DMS 273 (cell line): ENCODE results near the gene PLCXD3.

Experiments
- DNase-seq: peaks from one replicate; lab custom pipeline; 2025; ENCODE audit not compliant: unreplicated experiment; lab: John Stamatoyannopoulos, UW

The PLCXD3 gene

DNA sequence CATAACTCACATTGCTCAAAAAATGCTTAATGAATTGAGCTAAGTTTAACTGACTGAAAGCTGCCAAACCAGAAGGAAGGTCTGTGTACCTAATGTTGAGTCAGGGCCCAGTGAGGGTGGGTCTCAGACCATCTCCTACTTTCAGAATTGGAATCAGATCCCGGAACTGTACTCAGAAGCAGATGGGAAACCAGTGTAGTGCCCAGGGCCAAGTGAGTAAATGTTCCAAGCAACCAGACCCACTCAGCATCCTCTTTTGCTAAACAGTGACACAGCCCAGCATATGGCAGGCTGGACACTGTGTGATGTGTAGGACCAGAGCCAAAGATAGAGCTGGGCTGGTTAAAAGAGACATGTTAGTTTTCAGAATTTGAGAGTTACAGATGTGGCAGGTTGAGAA, 94.1 kb downstream of the PLCXD3 start:
- DNase-seq: no peak

DNA sequence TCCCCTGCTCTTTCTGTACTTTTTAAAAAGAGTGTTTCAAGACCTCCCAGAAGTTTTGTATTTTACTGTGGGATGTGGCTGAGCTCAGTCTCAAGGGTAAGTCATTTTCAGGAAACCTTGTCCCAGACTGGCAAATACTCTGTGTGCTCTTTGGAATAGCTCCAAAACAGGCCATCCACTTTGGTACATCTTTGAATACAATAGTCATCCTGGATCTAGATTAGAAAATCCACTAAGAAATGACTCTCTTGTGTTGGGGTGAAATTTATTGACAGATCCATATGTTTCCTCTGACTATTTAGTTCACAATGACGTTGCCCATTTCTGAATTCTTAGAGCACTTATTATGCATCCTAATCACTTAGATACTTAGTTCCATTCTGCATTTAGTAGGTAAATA, 95.2 kb downstream of the PLCXD3 start:
- DNase-seq: no peak

DNA sequence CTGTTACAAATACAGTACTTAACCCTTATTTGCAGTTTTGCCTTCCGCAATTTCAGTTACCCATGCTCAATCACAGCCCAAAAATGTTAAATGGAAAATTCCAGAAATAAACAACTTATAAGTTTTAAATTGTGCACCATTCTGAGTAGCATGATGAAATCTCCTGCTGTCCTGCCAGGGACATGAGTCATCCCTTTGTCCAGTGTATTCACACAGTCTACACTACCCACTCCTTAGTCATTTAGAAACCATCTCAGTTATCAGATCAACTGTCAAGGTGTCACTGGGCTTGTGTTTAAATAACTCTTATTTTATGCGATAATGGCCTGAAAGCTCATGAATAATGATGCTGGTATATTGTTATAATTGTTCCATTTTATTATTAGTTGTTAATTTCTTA, 95.8 kb downstream of the PLCXD3 start:
- no peak for DNase-seq

DNA sequence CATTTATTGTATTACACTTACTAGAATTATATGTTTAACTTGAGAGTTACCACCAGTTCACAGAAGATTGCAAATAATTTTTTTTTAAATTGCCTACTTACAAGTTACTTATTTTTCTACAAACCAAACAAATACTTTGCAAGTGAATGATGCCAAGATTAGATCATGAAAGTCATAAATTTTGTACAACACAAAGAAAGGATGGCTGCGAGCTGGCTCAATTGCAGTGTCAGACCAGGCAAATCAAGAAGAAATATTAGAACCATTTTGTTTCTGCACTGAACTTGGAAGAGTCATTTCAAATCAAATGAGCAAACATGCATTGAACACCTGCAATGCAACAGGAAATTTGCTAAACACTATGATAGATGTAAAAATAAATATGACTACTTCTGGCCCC, 97.3 kb downstream of the PLCXD3 start:
- DNase-seq: no peak

DNA sequence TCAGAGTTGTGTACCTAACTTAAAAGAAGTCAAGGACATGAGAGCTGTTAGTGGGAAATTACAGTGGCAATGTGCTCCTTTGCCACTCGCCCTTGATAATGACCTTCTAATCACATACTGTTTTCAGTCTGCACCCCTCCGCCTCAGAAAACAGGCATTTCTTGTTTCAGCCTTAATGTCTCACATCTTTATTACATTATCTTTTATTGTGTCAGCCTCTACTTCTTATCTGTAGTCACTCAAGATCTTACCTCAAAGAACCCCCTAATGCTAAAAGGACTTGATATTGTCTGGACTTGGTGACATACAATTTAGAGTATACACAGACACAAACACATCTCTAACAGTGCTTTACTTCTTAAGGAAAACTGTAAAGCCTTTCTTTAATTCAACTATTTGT, 97.9 kb downstream of the PLCXD3 start:
- no peak for DNase-seq

DNA sequence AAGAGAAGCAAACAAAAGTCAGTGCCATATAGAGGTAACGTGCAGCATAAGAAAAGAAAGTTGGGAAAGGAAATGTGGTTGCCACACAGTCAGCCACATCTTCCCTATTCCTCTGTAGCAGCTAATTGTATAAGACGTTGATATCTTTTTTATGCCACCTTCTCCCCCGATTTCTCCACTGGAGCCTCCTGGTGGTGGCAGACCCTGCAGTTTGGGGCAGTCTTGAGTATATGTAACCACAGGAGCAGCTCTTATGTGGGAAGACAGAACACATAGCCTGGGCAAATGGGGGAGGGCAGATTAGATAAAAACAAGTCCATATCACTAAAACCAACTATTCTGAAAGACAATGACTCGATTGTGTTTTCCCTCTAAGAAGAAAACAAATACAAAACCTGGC, 99.7 kb downstream of the PLCXD3 start:
- DNase-seq: peak; percentile 24

DNA sequence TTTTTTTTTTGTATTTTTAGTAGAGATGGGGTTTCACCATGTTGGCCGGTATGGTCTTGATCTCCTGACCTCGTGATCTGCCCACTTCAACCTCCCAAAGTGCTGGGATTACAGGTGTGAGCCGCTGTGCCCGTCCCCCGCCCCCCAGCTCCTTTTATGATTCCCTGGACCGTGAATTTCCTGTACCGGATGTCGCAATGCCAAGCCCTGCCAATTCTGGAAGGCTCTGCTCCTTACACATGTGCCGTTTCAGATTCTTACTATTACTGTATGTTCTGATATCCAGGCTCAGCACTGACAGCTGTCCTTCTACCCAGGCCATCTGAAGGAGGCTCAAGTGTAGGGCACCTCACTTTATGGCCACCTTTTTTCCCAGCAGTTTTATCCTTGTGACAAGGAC, 100.1 kb downstream of the PLCXD3 start:
- no peak for DNase-seq

DNA sequence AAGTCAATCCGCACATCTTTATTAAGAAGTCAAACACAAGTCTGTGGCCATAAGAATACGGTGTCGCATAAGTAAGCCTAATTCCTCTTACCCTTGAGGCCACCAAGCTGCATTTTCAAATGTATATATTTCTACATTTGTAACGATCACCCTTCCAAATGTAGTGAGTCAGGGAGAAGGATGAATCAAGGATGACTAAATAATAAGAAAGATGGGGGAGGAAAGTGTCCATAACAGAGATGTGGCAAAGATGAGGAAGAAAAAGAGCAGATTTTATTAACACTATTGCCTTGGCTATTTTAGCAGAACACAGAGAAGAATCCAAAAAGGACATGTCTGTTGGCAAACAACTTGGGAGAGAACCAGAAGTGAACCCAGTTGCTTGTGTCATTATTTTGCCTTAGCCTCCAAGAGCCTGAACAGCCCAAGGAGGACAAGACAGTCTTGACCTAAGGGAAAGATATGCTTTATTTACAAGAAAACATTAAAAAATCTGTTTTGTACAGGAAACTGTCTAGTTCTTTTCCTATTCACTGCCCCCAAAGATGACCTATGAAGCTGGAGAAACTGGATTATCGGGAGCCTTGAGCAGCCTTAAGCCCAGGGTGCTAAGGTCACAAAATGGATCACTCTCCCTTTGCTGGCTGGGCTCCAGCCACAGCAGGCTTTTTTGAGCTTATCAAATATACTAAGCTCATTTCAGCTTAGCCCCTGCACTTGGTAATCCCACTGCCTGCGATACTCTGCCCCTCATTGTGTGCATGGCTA, 101.5 kb downstream of the PLCXD3 start:
- DNase-seq: no peak

DNA sequence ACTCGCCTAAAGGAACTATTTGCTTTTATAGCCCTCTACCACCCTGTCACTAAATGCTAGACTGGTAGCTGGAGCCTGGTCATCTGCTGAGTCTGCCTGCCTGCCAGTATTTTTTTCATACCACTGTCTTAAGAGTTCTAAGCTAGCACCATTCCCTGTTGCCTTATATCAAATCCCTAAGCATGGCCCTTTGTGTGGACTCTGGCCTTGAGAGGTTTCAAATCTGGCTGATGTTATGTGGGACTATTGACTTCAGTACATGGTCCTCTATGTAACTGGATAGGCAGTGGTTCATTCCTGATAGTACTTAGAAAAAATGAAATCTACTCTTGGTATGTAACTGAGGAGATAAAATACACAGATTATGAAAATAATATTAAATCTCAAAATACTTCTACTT, 103.5 kb downstream of the PLCXD3 start:
- no peak for DNase-seq

DNA sequence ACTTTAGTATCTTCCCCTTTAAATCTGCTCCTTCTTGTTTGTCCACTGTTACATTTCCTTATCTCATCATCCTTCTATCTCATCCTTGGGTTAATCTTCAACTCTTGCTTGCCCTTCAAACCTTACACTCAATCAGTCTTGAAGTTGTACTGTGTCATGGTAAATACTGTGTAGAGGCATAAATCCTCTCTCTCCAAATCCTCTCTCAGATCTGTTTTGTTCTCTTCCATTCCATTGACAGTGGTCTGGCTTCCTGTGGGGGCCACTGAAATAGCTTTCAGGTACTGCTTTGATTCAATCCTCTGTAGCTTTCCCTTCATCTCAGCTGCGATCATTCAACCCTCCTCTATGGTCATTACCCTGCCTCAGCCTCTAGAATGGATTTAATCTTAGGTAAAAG, 104.0 kb downstream of the PLCXD3 start:
- no peak for DNase-seq

DNA sequence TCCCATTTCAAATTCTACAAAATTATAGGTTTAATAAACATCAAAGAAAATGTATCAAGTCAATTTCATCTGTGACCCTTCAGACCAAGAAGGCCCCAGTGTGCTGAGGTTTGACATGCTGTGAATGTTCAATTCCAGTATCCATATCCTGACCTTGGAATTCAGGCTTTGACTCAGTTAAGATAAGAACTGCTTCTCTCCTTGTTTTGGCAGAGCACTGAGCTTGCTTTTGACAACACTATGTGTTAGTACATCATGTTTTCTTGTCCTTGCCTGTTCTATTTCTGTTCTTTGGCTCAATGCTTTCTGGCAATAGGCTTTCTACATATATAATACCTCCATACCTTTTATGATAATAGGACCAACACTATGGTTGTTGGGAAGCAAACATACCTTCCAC, 105.6 kb downstream of the PLCXD3 start:
- DNase-seq: no peak

DNA sequence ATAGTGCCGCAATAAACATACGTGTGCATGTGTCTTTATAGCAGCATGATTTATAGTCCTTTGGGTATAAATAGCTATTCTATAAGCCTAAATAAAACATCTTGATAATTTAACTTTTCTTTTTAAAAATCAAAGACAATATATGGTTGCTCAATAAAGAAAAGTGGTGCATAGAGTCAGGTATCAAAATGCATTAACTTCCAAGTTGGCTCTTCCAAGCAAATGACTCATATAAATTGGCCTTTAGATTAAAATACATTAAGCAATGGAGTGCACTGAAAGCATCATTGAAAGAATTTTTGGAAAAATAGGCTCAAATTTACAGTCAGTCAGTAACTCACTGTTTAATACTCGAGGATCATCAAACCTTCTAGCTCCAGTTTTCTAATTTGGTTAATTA, 106.6 kb downstream of the PLCXD3 start:
- DNase-seq: no peak

DNA sequence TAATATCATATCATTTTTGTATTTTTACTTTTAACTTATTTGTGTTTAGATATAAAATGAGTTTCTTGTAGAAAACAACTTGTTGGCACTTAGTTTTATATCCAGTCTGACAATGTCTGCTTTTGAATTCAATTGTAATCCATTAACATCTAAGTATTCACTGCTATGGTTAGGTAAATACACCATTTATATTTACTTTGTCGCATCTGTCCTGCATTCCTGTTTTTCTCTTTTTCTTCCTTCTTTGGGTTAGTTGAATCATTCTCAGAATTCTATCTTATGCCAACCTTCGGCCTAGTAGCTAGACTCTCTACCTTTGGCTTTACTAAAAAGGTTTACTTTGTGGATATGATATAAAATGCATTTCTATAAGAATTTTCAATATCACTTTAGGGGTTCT, 107.6 kb downstream of the PLCXD3 start:
- no peak for DNase-seq

DNA sequence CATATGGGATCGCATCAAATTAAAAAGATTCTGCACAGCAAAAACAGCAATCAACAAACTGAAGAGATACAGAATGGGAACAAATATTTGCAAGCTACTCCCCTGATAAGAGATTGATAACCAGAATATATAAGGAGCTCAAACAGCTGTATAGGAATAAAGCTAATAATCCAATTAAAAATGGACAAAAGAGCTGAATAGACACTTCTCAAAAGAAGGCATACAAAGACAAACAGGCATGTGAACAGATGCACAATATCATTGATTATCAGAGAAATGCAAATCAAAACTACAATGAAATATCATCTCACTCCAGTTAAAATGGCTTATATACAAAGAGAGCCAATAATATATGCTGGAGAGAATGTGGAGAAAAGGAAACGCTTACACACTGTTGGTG, 110.6 kb downstream of the PLCXD3 start:
- DNase-seq: no peak

DNA sequence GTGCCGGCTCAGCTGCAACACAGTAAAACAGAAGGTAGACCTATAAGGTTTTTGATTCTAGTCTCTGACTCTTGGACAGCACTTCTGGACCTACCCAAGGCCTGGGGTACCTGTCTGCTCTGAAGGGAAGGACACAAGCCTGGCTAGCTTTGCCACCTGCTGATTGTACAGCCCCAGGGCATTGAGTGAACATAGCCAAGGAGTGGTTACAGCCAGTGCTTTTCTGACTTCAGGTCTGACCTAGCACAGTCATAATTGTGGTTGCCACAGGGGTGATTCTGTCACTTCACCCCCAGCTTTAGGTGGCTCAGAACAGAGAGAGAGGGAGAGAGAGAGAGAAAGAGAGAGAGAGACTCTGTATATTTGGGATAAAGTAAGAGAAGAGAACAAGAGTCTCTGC, 118.4 kb downstream of the PLCXD3 start:
- no peak for DNase-seq

DNA sequence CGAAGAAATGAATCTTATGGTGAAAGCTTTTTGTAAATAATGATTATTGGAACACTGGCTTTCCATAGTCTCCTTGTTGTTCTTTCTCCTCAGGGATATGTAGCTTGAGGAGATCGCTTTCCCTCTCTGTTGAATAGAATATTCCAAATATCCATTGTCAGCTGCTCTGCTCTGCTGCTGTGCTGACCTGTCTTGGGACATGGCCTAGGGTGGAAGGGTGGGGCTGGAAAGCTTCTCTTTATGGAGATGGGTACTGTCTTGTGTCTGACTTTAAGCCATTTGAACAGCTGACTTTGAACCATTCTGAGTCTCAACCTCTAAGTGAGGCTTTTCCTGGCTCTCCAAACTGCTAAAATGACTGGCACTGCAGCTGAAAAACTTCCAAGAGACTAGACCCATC, 135.8 kb downstream of the PLCXD3 start:
- DNase-seq: no peak

DNA sequence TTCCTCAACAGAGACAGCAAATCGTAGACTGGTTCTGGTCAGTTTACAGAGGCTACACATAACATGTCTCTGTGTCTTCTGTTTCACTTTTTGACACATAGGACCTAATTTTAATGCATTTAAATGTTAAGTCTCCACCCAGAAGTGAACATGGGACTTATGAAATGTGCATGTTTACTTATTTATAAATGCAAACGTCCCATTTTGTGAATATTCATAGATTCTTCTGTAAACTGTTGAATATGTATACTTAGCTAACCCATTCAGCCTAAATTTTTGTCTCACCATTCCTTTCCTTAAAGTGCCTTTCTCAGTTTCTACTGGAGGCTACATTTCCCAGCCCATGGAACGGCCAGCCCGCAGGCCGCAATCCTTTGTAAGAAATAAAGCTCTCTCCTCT, 137.2 kb downstream of the PLCXD3 start:
- DNase-seq: no peak

DNA sequence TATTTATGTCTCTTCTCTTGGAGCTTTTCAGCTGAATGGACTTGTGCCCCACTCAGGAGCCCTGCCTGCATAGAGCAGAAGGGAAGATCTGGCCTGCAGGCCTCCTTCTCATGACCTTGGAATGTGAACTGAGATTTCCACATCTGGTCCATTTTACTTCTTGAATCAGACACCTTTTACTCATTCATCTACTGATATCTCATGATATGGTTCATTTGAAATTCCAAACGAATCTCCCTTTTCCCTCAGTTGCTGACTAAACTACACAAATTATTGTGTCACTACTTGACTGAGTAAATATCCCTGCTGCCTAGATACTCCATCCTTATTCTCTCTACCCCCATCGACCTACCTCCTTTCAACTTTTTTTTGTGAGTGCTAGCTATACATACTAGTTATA, 138.7 kb downstream of the PLCXD3 start:
- DNase-seq: no peak

DNA sequence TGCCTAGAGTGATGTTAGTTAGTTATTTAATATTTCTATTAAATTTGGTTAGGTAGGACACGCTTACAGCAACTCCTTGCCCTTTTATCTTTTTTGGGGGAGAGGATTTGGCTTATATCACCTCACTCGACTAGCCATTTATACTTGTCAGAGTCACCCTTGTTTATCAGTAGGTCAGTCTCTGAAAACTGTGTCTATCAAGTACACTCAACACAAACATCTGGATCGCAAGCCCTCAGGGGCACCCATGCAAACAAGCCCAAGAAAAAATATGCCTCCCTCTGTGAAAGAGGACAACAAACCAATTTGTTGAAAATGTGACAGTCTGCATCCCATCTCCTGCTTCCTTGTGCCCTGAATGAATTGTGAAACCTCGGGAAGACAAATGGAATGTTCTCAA, 139.9 kb downstream of the PLCXD3 start:
- DNase-seq: no peak

DNA sequence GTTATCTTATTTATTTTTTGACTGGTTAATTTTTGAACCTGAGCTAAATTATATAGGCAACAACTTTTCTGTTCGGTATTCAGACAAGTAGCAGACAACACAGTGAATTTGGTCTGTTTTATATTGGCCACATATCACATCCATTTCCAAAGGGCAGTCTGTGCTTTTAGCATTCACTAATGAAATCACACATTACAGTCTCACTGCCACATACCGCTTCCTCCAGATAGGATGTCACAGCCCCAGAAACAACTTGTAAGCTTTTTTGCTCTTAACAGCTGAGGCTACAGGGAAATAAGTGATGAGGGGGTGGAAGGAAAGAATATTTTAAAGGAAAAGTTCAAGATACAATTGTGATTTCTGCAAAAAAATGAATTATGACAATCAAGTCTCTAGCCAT, 140.6 kb downstream of the PLCXD3 start:
- no peak for DNase-seq

DNA sequence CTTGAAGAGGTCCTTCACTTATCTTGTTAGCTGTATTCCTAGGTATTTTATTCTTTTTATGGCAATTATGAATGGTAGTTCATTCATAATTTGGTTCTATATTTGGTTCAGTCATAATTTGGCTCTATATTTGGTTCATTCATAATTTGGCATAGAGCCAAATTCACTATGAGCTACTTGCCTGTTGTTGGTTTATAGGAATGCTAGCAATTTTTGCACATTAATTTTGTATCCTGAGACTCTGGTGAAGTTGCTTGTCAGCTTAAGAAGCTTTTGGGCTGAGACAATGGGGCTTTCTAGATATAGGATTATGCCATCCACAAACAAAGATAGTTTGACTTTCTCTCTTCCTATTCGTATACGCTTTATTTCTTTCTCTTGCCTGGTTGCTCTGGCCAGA, 142.2 kb downstream of the PLCXD3 start:
- no peak for DNase-seq

DNA sequence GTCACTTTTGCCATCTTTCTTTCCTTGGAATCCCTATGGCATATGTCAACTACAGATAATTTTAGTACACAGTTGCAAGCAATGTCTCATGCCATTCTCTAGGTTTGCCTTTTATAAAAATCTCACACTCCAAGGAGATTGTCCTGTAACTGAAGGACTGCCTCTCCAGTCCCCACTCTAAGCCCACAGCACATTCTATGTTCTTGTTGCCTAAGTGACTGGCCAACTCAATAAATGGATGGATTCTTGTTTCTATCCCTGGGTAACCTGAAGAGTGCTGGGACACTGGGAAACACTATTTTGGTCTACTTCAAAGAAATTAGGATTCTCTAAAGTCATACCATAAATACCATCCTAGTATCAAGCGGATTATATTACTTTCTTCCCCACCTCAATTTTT, 145.0 kb downstream of the PLCXD3 start:
- DNase-seq: no peak

DNA sequence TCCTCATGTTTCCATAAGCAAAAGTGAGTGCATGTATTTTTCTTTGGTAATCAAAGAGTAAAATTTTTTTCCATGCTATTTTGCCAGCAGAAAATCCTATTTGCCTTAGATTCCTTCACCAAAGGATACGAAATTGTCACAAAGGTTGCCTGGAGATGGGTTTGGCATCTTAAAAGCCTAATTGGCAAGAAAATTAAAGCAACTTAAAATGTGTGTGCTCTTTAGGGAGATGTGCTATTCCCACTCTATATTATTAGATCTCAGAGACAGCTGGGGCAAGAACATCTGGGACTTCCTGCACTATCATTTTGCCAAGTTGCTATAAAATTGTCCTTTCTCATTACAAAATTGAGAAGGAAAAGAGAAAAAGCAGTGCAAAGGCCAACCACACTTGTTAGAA, 146.1 kb downstream of the PLCXD3 start:
- DNase-seq: no peak
